Tibial nerve (tissue), 4 donors: ENCODE measurements around the gene MRPL53. TPM values are rescaled to one million over a fixed set of nuclear protein-coding genes. Genes with fewer than 3 reads are reported as not detected.
"Not testable (repeated sequence)": the region's sequence is repeated elsewhere in the genome, so short reads cannot be mapped to it uniquely, and the experiment has no call there.

Source experiments
- DNase-seq, 2 donors: peaks; one replicate each; pipeline ENCODE4 v3.0.0-alpha.2; 2019; ENCODE audit warnings: low spot score in 2 of 2
- H3K27ac ChIP-seq, 4 donors: fragments of 200-600 bp; sonication (generic) in 3 of 4; one replicate each; pipeline ENCODE4 v1.5.1; 2017 to 2019; ENCODE audit warnings: mild to moderate bottlenecking in 1 of 4
- H3K27me3 ChIP-seq, 2 donors: fragments of 200-600 bp; sonication (generic) in 1 of 2; one replicate each; pipeline versions ENCODE4 v1.5.1 to v1.6.0; 2017 to 2019
- H3K36me3 ChIP-seq, 3 donors: fragments of 200-600 bp; sonication (generic); one replicate each; pipeline ENCODE4 v1.5.1; 2018 to 2019
- H3K4me1 ChIP-seq, 4 donors: fragments of 200-600 bp; sonication (generic) in 3 of 4; one replicate each; pipeline ENCODE4 v1.5.1; 2017 to 2019
- H3K4me3 ChIP-seq, 4 donors: fragments of 200-600 bp; sonication (generic) in 3 of 4; one replicate each; pipeline ENCODE4 v1.5.1; 2017 to 2019; ENCODE audit warnings: mild to moderate bottlenecking in 1 of 4, moderate library complexity in 1 of 4
- H3K9me3 ChIP-seq, 4 donors: fragments of 200-600 bp; sonication (generic) in 3 of 4; one replicate each; pipeline ENCODE4 v1.5.1; 2017 to 2019
- EP300 ChIP-seq, 2 donors: sonication (generic); formaldehyde crosslinking; IDR thresholded peaks; one replicate each; pipeline ENCODE4 v1.6.1; 2017; ENCODE audit warnings: antibody characterized with exemption in 2 of 2, mild to moderate bottlenecking in 1 of 2
- POLR2A ChIP-seq, 2 donors: fragments of 450-650 bp; IDR thresholded peaks; one replicate each; pipeline ENCODE4 v1.6.1; 2017; ENCODE audit warnings: antibody characterized with exemption in 2 of 2, mild to moderate bottlenecking in 2 of 2, moderate library complexity in 2 of 2
- WGBS, 2 donors: methylation state at CpG; one replicate each; pipeline ENCODE4 v1.1.5; 2018; 5-methylcytosine and 5-hydroxymethylcytosine counted together
- total RNA-seq, 4 donors: library from RNA; depleted of rRNA; stranded (reverse); fragments of >200 nt; gene quantifications; one replicate each; pipeline ENCODE4 v1.1.0, GENCODE V29; 2016
- TF ChIP-seq, protein P1 (sequence below), 5 experiments: fragments of 200-600 bp in 3 of 5; fragments of 450-650 bp in 2 of 5; sonication (generic) in 3 of 5; IDR thresholded peaks; one replicate each; pipeline ENCODE4 v1.5.1; 2016 to 2019; ENCODE audit warnings: antibody characterized with exemption in 5 of 5, mild to moderate bottlenecking in 3 of 5, moderate library complexity in 2 of 5

MRPL53 gene
- total RNA-seq, 4 donors from 2014 or later: 15.9 to 86.1 (median 34.4) TPM

DNA sequence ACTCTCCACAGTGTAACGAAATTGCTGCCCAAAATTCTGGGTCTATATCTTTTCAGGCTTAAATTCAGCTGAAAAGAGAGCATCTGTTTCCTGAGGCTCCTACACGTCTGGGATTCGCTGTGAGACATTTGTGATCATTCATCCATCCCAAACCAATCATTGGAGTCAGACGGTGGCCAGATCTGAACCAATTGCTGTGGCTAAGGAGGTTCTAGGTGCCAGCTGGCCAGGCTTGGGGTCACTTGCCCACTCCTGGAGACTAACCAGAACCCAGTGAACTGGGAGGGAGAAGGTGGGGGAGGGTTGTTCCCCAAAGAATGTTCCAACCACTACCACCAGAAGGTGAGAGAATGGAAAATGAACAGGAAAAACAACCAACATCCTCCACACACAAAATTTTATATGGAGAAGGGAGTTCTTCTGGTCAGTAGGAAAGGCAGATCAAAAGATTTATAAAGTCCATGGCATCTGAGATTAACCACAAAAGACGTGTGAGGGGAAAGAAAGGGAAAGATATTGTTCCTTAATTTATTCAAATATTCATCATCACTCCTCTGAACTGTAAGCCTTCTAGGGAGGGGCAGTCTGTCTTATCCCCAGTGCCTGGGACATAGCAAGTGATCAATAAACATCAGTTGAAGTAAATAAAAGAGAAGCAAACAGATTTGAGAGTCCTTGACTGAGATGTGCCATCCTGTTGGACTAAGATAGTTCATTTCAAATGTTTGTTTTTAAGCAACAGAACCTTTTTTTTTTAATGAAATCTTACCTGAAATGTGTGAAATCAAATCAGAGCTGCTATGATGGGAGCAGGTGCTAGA, 27.8 kb downstream of the MRPL53 start:
- Histone ChIP-seq H3K27ac (peak overlapping the region in 2 of 4 donors; percentile 36 to 51), H3K4me1 (peaks cover 0 to 41% (median 4%) of the 10 kb centered on the region in 4 donors), H3K9me3 (no peaks in the 10 kb centered on the region), H3K4me3 (no peak overlapping the region), H3K27me3 (no peaks in the 10 kb centered on the region), H3K36me3 (no peaks in the 10 kb centered on the region)
- TF ChIP-seq POLR2A (IDR thresholded peaks at IDR 0.05) (no peak), EP300 (IDR thresholded peaks at IDR 0.05) (no peak)
- TF ChIP-seq, protein P1, sequence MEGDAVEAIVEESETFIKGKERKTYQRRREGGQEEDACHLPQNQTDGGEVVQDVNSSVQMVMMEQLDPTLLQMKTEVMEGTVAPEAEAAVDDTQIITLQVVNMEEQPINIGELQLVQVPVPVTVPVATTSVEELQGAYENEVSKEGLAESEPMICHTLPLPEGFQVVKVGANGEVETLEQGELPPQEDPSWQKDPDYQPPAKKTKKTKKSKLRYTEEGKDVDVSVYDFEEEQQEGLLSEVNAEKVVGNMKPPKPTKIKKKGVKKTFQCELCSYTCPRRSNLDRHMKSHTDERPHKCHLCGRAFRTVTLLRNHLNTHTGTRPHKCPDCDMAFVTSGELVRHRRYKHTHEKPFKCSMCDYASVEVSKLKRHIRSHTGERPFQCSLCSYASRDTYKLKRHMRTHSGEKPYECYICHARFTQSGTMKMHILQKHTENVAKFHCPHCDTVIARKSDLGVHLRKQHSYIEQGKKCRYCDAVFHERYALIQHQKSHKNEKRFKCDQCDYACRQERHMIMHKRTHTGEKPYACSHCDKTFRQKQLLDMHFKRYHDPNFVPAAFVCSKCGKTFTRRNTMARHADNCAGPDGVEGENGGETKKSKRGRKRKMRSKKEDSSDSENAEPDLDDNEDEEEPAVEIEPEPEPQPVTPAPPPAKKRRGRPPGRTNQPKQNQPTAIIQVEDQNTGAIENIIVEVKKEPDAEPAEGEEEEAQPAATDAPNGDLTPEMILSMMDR (IDR thresholded peaks at IDR 0.05): no peak
- WGBS, 2 donors: 27 to 30% methylated on average over 5 of the region's 5 CpGs
- DNase-seq: no peak

DNA sequence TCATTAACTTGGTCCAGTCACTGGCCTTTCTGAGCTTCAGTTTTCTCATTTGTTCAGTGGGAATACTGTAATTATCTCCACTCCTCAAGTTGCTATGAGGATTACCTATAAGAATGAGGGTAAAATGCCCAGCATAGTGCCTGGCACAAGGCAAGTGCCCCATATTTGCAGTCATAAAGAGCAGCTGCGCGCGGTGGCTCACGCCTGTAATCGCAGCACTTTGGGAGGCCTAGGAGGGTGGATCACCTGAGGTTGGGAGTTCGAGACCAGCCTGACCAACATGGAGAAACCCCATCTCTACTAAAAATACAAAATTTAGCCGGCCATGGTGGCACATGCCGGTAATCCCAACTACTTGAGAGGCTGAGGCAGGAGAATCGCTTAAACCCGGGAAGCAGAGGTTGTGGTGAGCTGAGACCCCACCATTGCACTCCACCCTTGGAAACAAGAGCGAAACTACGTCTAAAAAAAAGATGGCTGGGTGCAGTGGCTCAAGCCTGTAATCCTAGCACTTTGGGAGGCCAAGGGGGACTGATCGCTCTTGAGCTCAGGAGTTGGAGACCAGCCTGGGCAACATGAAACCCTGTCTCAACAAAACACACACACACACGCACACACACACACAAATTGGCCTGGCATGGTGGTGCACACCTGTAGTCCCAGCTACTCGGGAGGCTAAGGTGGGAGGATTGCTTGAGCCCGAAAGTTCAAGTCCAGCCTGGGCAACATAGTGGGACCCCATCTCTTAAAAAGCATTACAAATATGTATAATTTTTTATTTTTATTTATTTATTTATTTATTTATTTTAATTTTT, 29.8 kb downstream of the MRPL53 start:
- whole genome bisulfite sequencing, 2 donors: 94 to 95% methylated on average over 16 of the region's 16 CpGs
- Histone ChIP-seq H3K4me3 (peak overlapping the region in 2 of 4 donors; percentile 55 to 66), H3K27ac (peak overlapping the region in 3 of 4 donors; percentile 85 to 94 (median 88)), H3K4me1 (peaks cover 0 to 62% (median 11%) of the 10 kb centered on the region in 4 donors)
- not testable (repeated sequence) for H3K9me3 ChIP-seq, H3K36me3 ChIP-seq, H3K27me3 ChIP-seq, DNase-seq

DNA sequence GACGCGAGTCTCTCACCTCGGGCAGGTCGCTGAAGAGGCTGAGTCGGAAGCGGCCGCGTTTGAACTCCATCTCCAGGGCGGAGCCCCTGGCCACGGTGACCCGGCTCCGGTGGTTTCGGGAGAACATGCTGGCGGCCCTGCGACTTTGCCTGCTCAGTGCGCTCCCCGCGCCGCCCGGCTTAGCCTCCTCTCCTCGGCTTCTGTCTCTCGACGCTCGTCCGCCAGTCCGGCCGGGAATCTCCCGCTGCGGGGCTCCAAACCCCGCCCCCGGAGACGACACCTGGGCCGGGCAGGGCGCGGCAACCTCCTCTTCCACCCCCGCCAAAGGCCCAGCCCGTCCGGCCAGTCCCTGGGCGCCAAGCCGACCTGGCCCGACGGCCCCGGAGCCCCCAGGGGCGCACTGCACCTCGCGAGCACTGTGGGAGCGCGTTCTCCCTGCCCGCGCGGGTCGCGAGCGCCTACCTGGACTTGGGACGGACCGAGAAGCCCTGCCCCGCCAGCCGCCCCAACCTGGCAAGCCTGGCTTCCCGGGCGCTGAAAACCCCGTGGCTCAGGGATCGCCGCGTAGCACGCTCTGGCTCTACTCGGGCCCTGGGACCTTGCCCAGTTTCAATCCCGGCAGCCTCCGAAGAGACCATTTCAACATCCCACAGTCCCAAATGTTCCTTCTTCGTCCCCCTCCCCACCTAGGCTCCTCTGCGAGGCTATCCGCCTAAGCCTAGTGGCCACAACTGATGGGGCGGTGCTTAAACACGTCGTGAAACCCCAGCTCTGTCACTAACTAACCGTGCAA, 30.6 kb downstream of the MRPL53 start, which contains the start of gene RTKN:
Gene RTKN, minus strand, starts transcription at position 248 of the 793 bp plus-strand sequence. Its CDS starts 121 bp downstream, at position 127.
- WGBS, 2 donors: 41 to 52% methylated on average over 36 to 73 of the region's 75 CpGs
- TF ChIP-seq EP300 (IDR thresholded peaks at IDR 0.05) (no peak), POLR2A (IDR thresholded peaks at IDR 0.05) (no peak)
- TF ChIP-seq, protein P1 (IDR thresholded peaks at IDR 0.05): no peak
- H3K9me3 ChIP-seq: no peaks in the 10 kb centered on the region
- no peaks in the 10 kb centered on the region for H3K36me3 ChIP-seq
- H3K27me3 ChIP-seq: no peaks in the 10 kb centered on the region
- H3K4me3 ChIP-seq: peak within 1 kb of the TSS; percentile 45 to 66 (median 56)
- peaks cover 0 to 70% (median 11%) of the 10 kb centered on the region in 4 donors for H3K4me1 ChIP-seq
- peak in 1 of 2 donors; percentile 29 for DNase-seq
- peak within 1 kb of the TSS; percentile 83 to 94 (median 86) for H3K27ac ChIP-seq

DNA sequence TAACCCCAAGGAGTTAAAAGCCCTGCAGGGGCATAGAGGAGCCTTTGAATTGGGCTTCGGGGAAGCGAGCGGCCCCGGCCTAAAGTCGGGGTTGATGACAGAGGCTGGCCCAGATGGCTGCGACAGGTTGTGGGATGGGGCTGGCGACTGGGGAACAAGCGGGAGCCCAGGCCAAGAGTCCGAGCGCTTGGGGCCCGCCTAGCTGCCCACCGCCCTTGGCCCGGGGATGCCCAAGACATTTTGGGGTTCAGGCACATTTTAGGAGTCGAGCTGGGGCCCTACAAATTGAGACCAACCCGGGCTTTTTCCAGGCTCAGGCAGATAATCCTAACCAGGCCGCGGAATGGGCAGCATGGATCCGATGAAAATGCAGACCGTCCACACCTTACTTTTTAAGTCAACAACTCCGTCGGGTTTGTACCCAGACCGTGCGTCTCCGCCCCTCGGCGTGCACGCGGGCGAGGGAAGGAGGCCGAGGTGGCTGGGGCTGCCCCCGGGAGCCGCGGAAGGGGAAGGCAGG, 31.2 kb downstream of the MRPL53 start:
- Histone ChIP-seq H3K27ac (peak overlapping the region; percentile 83 to 94 (median 86)), H3K27me3 (no peaks in the 10 kb centered on the region), H3K4me3 (peak overlapping the region; percentile 45 to 66 (median 56)), H3K9me3 (no peaks in the 10 kb centered on the region), H3K36me3 (no peaks in the 10 kb centered on the region), H3K4me1 (peaks cover 0 to 75% (median 11%) of the 10 kb centered on the region in 4 donors)
- TF ChIP-seq EP300 (IDR thresholded peaks at IDR 0.05): no peak
- TF ChIP-seq, protein P1 (IDR thresholded peaks at IDR 0.05): no peak
- TF ChIP-seq POLR2A (IDR thresholded peaks at IDR 0.05): no peak
- DNase-seq: no peak
- WGBS, 2 donors: 14 to 16% methylated on average over 23 to 26 of the region's 33 CpGs
